DMS114 treated with DMSO at 0.1 percent for 48 hours (cell line): Measurements from ENCODE around the gene CLSTN2.

Source experiments
- DNase-seq: peaks from one replicate; lab custom pipeline; 2025; ENCODE audit not compliant: unreplicated experiment; lab: John Stamatoyannopoulos, UW

Gene CLSTN2

DNA sequence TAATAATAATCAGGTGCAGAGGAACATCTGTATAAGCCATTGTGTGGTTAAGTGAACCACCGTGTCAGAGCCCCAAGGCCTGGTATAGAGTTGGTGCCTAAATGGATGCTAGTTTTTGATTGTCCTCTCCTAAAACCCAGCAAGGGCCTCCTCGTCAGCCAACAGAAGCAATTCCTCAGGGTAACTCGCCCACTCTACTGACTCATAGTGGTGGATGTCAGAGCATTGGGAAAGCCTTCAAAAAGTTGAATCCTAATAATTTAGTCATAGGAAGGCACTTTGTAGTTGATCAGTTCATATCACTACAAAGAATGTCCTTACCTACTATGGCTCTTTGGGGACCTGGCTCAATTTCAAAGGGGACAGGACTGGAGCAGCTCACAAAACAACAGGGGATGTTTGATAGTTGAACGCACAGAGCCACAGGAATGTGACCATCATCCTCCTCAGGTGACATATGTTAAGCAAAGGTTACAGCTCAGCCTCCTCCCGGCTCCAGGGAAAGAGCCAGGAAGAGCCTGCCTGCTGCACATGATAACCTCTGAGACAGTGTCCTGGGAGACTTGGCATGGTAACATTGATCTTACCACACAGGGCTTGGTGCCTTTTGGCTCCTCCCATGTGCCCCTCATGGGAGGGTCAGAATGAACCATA is 338.7 kb downstream of the CLSTN2 start:
- no peak for DNase-seq

DNA sequence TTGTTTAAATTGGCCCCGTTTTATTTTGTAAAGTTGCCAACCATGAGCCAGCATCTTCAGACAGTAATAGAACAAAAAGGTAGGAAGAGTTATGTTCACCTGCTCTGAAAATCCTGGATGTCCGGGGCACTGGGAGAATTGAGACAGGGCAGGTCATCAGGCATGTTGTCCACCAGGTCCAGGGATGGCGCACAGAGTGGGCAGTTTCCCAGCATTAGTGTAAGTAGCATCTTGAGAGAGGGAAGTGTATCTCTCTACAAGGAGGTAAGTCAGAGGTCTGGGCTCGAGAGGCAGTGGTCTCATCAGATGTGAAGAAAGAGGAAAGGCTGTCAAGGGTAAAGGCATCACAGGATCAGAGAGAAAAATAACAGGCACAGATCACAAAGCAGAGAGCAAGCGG is 339.4 kb downstream of the CLSTN2 start:
- DNase-seq: no peak

DNA sequence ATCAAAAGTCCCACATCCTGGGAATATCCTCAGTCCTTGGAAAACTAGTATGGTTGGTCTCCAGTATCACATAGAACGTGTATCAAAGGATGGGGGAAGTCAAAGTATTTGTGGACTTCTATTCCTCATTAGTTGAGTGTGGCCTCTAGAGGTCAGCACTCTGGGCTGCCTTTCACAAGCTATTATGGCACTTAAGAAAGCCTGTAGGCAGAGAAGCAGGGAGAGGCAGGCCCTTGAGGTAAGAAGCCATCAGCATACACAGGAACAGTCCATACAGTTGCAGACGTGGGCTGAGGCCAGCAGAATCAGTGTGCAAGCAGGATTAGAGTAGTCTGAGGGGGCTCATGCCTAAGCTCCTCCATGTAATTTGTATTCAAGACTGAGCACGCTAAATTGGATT is 341.7 kb downstream of the CLSTN2 start:
- no peak for DNase-seq

DNA sequence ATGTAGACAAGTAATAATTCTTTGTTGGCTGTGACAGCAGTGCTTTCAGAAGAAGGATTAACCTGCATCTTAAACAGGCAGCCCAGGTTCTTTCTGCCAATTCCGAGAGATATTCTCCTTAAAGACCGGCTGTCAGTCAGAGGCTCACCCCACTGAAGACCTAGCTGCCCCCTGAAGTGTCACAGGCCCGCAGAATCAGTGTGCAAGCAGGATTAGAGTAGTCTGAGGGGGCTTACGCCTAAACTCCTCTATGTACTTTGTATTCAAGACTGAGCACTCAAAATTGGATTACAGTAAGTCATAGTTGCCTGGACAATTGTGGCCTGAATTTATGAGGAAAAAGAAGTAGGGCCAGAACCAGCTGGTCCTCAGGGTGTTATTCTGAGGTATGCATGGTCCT is 342.9 kb downstream of the CLSTN2 start:
- no peak for DNase-seq

DNA sequence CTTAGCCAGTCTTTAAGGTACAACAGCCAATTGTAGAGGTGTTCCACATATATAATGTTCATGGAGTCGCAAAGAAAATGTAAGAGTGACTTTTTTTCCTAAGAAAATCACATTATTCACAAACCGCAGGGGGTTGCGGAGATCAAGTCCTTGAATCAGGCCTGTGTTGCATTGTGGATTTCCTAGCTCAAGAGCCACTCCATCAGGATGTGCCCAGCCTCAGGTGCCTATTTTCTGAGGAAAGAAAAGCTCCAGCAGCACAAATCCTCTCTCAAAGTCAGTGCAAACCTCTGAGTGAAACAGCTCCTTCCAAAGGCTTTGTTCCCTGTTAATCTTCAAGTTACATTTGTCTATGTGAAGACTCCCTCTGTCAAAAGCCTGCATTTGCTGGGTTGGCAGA is 349.4 kb downstream of the CLSTN2 start:
- no peak for DNase-seq

DNA sequence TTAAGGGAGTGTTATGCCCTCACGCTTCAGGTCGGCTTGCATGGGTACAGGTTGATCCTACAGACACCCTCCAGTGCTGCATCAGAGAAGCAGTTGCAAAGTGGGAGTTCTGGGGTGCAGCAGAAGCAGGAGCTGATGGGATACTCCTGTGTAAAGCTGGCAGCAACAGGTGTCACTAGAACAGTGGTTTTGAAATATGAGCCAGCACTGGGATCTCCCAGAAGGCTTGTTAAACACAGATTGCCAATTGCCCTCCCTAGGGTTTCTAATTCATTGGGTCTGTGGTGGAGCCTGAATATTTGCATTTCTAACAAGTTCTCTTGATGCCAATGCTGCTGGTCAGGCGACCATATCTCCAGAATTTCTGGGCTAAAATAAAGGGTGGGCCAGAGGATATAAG is 350.4 kb downstream of the CLSTN2 start:
- DNase-seq: no peak

DNA sequence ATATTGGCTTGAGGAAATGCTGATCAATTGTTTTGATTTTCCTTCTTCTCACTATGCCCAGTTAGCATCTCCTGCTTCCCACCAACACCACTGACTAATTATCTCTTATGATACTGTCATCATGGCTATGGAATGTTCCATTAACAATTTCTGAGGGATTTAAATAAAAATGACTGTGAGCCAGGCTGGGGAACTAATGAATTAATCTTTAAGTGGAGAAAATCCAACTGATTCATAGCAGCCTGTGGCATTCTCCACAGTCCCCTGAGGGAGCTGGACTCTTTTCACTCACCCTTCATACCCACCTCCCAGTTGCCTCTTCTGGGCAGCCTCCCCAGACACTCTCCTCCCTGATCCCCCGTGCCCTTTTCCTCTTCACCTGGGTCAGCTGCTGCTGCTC is 353.6 kb downstream of the CLSTN2 start:
- no peak for DNase-seq

DNA sequence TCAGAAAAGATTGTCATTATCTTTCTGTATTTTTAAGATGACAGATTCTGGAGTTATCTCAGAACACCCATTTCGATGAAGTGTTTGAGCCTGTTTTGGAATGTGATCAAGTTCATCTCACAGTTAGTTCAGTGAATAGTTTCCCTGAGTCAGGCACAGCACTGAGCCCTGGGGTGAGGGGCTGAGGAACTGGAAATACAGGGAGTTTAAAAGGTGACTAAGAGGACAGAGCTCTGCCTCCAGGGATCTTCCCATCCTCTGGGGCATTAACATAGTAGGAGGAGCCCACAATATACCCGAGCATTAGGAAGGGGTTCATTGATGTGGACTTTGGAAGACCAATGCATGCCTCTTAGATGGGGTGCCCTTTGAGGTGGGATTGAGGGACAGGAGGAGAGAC is 355.1 kb downstream of the CLSTN2 start:
- no peak for DNase-seq

DNA sequence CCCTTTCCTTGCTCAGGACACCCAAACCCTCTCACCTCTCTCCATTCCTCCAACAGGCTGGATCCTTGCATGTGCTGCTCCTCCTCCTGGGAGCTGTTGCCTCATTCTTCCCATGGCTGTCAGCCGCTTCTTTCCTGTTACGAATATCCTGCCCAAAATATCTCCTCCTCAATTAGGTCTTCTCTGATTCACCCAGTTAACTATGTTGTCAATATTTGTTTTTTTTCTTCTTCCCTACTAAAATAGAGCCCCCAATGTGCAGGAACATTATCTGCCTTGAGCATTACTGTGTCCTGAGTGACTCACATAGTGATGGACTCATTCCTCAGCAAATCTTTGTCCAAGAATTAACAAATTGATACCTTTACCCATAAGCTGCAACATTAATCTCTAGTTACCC is 357.2 kb downstream of the CLSTN2 start:
- DNase-seq: no peak

DNA sequence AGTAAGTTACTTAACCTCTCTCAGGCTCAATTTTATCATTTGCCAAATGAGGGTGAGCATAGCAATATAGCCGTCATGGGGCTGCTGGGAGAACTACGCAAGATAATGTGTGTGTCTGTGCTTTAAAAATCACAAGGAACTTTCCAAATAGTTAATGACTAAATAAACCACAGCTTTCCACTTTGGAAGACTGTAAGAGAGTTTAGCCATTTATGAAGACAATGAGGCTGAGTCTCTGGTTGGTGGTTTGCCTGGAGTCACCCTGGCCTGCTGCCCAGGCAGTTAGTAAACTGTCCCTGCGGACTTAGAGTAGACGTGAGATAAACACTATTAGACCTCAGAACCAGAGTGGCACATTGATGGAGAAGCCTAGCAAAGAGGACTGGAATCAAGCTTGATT is 357.7 kb downstream of the CLSTN2 start:
- DNase-seq: no peak

DNA sequence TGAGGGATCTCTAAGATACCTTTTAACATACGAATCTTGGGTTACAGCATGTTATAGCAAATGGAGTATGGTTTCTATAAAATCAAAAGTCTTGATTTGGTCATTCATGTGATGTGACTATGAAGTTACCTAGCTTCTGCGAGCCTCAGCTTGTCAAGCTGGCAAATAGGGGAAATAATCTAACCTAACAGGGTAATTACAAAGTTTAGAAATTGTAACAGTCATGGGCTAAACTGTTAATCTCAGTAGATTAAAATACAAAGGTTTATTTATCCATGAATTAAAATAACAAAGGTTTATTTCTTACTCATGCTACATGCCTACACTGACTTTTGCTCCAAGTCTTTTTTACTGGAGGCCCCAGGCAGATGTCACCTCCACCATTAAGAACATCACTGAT is 359.1 kb downstream of the CLSTN2 start:
- no peak for DNase-seq

DNA sequence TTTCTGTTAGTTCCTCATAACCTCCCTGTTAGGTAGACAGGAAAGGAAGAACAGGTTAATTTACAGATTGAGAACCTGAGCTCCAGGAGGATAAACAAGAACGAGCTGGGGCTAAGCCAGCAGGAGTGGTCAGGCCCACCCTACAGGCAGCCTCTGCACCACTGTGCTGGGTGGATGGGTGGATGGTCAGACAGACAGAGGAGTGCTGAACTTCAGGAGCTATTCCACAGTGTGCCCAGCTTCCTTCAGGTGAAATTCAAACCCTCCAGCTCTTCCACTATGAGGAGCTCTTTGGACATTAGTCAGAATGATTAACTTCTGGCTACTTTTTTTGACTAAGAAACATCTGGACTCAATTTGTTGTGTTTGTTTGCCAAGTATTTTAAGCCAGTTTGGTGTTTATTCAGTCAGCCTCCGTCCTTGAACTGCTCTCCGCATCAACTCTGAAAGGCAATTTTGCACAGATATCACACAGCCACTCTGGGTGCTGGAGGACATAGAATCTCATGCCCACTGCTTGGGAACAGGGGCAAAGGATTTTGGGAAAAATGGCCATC is 361.9 kb downstream of the CLSTN2 start:
- DNase-seq: no peak

DNA sequence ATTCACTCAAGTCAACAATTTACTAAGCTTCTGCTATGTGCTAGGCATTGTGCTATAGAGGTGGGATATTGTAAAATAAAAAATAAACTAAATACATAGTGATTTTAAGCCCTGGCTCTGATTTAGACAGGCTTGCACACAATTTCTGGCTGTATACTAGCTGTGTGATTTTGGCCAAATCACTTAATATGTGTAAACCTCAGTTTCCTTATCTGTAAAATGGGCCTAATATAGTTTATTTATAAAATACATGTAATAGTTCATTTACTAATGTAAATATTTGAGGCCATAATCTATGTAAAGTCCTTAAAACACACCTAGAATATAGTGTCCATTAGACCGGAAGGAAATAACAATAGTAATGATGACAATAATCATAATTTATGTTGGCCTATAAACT is 363.1 kb downstream of the CLSTN2 start:
- no peak for DNase-seq

DNA sequence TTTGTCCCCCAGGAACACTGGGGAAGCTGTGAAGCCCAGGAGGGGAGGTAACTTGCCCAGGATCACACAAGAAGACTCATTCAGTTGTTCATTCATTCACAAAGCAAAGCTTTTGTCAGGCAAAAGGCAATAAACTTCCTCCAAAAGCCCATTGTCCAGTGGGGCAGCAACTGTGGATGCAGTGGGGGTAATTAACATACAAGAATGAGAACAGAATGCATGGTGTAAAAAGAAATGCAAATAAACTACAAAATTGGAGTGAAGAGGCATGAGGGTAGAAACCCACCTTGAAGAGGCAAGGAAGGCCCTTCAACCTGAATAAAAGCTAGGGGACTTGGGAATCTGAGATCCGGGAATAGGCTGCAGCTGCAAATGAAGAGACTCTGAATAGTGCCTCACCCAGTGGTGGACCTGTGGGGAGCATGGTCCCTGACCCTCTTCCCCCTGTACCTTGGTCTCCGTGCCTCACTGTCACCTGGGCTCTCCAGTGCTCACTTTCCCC is 363.6 kb downstream of the CLSTN2 start:
- DNase-seq: no peak

DNA sequence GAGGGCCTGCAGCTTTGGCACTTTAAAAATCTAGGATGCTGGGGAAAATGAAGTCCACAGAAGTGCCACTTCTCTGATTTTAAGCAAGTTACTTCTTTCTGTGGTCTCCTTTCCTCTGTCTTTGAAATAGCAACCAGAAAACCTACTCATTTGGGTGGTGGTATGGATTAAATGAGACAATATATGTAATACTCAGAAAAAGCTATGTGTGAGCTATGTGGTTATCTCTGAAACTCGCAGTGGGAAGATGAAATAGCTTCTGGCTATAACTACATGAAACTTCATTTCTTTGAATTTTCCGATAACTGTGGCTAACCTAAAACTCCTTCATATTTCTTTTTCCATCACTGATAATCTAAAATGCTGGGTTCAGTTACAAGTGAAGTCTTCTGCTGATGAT is 368.9 kb downstream of the CLSTN2 start:
- DNase-seq: no peak

DNA sequence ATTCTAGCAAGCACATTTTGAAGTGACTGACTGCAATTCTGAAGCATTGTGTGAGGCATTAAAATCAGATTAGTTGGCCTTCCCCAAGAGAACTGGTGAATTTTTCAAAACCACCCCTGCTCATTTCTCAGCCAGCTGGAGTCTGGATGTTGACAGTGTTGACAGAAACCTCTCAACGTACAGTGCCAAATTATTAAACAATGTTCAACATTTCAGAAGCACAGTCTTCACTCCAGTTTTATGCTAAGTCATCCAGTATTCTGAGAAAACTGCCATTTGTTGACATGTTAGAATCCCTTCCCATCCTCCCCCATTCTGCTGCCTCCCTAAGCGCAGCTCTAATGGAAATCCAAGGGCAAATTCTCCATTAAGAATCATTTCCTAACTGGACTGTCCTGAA is 373.6 kb downstream of the CLSTN2 start:
- no peak for DNase-seq

DNA sequence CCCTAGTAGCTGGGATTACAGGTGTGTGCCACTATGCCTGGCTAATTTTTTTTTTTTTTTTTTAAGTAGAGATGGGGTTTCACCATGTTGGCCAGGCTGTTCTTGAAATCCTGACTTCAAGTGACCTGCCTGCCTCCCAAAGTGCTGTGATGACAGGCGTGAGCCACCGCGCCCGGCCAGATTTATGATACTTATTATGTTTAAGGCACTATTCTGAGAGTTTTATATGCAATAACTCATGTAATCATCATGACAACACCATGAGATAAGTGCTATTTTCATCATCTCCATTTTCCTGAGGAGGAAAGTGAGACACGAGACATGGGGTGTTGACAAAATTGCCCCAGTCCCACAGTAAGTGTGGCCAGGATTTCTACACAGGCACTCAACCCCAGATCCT is 376.4 kb downstream of the CLSTN2 start:
- no peak for DNase-seq

DNA sequence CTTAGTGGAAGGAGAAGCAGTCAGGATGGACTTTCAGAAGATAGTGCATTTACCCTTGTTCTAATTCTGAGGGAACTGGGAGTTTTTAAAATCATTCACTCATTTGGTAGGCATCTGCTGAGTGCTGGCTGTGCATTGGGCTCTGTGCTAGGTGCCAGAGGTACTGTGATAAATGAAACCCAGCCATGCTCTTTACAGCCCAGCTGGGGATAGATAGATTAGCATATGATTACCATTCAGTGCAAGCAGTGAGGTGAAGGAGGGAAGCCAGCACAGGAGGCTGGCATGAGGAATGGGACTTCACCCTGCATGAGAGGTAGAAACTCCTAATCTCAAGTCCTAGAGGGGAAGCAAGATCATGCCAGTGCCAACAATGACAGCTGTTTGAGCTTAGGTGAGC is 381.0 kb downstream of the CLSTN2 start:
- no peak for DNase-seq

DNA sequence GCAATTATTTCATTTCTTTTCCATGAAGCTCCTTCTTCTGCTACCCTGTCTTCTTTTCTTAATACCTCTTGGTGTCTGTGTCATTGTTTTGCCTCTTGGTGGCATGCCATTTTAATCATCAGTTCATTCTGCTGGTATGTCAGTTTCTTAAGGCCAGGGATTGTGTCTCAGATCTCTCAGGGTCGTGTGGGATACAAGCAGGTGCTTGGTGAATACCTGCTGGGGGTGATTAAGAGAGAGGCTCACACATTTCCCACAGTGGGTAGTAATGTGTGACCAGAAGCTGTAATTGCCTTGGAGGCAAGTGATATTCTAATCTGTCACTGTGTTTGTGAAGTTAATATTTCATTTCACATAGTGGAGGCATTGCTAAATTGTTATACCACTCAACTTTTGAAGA is 381.5 kb downstream of the CLSTN2 start:
- DNase-seq: no peak

DNA sequence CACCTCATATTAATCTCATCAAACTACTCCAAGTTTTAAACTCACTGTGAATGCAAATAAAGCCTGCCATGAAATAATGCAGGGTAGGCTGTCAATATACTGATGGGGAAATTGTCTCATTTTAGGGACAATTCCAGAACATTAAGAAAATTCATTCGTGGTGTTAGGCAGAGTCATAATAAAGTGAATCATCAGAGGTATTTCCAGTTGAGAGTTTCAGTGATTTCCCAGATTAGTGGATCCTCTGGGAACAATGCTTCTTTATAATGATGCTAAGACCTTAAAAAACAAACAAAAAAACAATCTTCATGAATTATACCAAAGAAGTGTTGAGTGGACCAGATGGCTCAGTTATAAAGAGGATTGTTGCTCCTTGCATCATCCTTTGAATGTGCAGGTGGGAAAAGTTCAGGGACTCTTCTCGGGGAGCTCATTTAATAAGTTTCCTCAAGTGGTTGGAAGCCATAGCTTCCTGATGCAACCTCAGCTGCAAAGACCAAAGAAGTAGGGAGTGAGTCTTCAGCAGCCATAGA is 381.9 kb downstream of the CLSTN2 start:
- no peak for DNase-seq

DNA sequence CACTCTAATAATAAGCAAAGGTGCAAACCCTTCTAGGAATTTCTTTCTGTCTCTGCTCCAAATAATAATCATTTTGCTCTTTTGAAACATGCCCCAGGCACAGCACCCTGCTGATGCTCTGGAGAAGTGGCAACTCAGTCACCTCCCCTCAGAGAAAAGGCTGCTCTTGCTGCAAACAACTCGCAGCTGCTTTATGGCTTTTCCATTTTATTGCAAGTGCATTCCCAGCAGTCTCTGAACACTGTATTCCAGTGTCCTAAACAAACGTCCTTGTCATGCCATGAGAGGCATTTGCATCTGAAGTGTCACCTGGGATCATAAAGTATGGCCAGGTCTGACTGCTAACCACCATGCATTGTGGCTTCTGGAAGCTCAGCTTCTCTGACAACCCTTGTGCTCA is 384.8 kb downstream of the CLSTN2 start:
- DNase-seq: no peak

DNA sequence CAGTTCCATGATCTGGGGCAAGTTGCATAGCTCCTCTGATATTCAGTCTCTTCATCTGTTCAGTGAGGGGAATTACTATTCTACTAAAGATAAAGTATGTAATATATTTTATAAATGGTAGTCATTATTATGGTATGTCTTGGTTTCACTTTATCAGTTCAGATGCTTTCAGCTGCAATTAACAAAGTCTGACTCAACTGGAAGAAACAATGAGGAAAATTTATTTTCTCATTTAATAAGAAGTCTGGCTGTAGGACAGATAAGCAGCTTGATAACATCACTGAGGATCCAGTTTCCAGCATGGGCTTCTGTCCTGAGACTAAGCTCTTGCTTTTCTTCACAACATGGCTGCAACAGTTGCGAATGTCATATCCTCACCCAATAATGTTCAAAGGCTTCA is 388.6 kb downstream of the CLSTN2 start:
- no peak for DNase-seq

DNA sequence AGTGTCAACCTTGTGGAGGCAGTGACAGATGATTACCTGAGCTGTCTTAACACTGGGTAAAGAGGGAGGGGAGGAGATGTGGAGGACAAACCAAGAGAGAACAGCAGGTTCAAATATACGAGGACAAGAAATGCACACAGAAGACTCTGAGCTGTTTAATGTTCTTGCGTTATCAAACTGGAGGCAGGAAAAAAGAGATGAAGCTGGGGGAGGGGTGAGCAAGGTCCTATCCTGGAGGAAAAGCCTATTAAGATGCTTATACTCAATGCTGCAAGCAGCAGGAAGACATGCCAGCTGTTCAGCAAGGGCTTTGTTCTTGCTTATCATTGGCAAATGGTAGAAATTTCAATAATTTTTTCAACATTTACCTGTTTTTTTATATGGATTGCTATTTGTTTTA is 397.1 kb downstream of the CLSTN2 start:
- no peak for DNase-seq
